Activated CD4-positive, CD25-positive, alpha-beta regulatory T cell (primary cell): ENCODE data around the gene MT1H.
"Not testable (repeated sequence)": the region's sequence is repeated elsewhere in the genome, so short reads cannot be mapped to it uniquely, and the experiment has no call there.

ENCODE experiments used
- DNase-seq, 4 experiments: peaks; one replicate each; lab custom pipeline; 2025; lab: John Stamatoyannopoulos, UW

MT1H gene

DNA sequence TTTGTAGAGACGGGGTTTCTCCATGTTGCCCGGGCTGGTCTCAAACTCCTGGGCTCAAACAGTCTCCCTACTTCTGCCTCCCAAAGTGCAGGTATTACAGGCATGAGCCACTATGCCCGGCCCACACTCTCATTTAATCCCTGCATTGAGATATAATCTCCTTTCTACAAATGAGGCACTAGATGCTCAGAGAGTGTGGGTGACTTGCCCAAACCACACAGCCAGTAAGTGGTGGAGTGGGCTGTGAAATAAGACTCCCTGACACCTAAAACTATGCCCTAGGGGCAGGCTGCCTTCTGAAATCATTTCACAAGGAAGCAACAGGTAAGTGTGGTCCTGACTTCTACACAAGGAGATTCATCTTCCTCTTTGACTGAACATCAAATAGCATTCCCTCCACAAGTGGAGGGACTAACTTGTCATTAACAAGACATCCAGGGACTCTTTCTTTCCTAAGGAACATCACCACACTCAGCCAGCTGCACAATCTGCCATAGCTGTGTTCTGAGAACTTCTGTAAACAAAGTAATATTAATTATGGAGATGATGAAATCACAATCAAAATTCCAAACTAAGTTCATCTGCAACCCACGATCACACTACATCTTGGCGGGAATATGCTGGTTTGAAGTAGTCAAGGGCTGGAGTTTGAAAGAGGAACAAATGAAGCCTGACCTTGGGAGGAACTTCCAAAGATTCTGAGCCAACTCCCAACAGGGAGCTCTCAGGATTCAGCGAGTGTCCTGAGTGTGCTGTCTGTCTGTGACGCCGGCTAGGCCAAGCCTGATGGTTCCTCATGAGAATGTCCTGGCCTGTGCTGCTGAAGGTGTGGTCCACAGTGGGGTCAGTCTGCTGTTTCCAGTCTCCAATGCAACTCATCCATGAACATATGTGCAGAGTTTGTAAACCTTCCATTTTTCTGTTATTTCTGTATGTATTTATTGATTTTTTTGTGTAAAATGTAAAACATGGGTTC lies 4.0 kb upstream of the MT1H start:
- not testable (repeated sequence) for DNase-seq

DNA sequence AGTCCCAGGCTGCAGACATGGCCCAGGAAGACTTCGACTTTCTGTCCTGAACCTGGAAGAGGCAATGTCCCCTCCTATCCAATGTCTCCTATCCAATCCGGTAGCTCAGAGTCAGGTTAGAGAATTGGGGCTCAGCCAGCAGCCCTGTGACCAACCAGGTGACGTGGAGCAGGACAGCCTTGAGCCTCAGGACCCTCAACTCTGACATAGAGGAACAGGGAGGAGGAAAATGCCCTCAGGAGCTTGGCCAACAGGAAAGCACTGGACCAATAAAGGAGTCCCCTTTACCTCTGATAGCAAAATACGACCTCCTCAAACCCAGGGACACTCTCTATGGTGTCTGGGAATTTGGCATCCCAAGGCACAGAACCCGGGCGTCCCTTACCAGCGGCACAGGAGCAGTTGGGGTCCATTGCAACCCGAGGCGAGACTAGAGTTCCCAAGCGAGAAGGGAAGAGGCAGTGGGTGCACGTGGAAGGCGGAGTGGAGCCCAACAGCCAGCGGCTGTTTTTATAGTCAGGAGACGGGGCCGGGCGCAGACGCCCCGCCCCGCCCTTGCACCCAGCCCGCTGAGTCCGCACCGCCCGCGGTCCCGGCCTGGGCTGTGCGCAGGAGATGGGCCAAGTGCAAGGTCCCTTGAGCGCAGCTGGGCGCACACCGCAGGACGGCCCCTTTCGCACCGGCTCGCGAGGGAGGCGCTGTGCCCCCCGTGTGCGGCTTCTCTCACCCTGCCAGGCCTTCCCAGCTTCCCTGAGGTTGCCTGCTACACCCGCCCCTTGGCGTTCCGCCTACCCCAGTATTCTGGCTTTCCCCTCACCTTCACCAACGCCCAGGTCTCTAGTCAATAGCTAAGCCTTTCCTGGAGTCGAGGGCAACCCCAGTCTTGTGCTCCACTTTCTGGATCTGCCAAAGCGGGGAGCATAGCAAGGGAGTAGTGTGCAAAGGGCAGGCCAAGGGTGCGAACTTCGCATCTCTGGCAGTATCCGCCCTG lies 1.7 kb upstream of the MT1H start, which contains the start of gene MT1G:
Gene MT1G, minus strand, starts transcription at position 485 of the 991 bp plus-strand sequence. Its CDS starts 72 bp downstream, at position 413.
- no peak for DNase-seq

DNA sequence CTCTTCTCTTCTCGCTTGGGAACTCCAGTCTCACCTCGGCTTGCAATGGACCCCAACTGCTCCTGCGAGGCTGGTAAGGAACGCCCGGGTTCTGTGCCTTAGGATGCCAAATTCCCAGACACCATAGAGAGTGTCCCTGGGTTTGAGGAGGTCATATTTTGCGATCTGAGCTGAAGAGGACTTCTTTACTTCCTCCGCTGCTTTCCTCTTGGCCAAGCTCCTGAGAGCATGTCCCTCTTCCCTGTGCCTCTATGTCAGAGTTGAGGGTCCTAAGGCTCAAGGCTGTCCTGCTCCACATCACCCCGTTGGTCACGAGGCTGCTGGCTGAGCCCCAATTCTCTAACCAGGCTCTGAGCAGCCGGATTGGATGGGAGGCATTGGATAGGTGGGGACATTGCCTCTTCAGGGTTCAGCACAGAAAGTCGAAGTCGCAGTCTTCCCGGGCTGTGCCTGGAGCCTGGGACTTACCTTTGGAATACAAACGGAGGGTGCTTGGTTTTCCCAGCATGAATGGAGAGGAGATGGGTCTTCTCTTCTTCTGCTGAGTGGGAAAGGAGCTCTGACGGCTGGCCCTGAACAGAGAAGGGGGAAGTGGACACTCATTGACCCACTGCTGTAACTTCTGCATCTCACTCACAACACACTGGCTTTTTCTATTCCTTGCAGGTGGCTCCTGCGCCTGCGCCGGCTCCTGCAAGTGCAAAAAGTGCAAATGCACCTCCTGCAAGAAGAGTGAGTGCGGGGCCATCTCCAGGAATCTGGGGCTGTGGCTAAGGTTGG lies 416 bp downstream of the MT1H start:
- no peak for DNase-seq

DNA sequence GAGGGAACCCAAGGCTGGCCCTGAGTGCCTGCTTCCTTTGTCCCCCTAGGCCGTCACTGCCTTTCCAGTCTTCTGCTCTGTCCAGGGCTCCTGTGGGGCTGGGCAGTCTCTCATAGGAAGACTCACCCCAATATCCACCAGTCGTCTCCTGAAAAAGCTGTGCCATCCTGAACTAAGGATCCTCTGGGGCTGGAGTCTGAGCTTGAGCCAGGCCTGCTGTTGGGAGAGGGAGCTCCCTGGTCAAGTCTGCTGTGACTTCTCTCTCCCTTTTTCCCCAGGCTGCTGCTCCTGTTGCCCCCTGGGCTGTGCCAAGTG lies 963 bp downstream of the MT1H start:
- DNase-seq: no peak

DNA sequence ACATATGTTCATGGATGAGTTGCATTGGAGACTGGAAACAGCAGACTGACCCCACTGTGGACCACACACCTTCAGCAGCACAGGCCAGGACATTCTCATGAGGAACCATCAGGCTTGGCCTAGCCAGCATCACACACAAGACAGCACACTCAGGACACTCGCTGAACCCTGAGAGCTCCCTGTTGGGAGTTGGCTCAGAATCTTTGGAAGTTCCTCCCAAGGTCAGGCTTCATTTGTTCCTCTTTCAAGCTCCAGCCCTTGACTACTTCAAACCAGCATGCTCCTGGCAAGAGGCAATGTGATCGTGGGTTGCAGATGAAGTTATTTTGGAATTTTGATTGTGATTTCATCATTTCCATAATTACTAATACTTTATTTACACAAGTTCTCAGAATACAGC lies 2.1 kb downstream of the MT1H start:
- DNase-seq: not testable (repeated sequence)

DNA sequence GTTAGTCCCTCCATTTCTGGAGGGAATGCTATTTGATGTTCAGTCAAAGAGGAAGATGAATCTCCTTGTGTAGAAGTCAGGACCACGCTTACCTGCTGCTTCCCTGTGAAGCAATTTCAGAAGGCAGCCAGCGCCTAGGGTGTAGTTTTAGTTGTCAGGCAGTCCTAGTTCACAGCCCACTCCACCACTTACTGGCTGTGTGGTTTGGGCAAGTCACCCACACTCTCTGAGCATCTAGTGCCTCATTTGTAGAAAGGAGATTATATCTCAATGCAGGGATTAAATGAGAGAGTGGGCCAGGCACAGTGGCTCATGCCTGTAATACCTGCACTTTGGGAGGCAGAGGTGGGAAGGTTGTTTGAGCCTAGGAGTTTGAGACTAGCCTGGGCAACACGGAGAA lies 2.6 kb downstream of the MT1H start:
- DNase-seq: not testable (repeated sequence)

DNA sequence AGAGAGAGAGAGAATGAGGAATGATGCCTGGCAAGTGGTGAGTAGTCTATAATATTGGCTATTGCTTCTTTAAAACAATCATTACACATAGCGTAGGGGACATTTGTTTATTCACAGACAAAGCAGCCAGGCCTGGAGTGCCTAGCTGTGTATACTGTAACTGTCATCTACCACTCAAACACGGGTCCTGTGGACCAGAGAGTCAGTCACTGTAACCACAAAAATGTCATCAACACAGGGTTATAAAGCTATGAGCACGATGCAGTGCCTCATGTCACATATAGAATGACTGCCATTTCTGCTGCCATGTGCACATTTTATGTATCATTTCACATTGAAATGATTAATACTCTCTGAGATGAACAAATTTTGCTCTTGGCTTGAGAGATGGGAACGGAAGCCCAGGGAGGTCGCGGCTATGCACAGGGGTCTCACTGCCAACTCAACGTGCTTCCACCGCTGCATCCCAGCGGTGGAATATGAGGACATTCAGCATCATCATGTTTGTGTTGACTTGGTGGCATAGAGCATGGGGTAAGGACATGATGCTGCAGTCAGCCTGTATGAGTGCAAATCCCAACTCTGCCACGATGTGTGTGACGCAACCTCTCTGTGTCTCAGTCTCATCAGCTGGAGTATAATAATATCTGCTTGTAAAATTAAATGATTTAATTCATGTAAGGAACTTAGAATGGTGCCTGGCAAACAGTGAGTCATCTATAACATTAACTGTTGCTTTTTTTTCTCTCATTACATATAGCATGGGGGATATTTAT lies 3.3 kb downstream of the MT1H start:
- no peak for DNase-seq

DNA sequence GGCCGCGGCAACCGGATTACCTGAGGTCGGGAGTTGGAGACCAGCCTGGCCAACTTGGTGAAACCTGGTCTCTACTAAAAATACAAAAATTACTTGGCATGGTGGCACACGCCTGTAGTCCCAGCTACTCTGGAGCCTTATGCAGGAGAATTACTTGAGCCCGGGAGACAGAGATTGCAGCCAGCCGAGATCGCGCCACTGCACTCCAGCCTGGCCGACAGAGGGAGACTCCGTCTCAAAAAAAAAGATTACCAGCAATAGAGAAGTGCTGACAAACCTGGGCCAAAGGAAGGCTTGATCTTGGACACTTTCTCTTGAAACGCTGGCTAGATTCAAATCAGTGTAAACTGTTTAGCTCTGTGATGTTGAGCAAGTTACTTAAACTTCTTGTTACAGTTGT lies 4.3 kb downstream of the MT1H start:
- no peak for DNase-seq

DNA sequence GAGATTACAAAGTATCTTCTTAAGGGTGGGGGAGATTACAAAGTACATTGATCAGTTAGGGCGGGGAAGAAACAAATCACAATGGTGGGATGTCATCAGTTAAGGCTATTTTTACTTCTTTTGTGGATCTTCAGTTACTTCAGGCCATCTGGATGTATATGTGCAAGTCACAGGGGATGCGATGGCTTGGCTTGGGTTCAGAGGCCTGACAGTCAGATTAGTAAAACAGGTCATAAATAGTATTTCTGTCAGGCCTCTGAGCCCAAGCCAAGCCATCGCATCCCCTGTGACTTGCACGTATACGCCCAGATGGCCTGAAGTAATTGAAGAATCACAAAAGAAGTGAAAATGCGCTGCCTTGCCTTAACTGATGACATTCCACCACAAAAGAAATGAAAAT lies 5.0 kb downstream of the MT1H start:
- not testable (repeated sequence) for DNase-seq

DNA sequence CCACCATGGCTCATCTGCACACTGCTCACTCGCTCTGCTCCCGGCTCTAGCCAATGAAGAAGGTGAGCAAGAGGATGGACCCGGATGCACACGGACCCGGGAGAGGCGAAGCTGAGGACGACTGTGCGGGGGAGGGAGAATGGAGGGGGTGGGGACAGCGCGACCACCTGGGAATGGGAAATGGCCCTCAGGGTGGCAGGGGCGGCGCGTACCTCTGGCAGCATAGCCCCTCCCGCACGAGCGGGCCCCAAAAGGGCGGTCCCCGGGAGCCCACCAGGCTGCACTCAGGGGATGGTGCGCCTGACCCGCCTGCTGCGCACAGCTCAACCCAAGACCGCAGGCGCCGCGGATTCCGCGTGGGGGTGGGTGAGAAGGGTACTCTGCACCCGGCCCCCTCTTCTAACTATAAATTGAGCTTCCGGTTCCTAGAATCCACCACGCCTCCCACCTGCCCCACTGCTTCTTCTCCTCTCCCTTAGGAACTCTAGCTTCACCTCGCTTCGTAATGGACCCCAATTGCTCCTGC lies 6.1 kb downstream of the MT1H start:
- peak in 2 of 4 experiments; percentile 16 to 22 for DNase-seq

DNA sequence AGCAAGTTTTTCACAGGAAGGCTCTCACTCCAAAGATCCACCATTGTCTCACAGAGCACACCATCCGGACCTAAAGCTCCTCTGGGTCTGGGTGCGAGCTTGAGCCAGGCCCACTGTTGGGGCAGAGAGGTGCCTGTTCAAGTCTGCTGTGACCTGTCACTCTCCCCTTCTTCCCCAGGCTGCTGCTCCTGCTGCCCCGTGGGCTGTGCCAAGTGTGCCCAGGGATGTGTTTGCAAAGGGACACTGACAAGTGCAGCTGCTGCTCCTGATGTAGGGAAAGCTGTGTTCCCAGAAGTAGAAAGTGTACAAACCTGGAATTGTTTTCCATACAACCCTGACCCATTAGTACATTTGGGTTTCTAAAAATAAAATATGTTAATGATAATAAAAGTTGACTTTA lies 7.9 kb downstream of the MT1H start:
- DNase-seq: no peak

DNA sequence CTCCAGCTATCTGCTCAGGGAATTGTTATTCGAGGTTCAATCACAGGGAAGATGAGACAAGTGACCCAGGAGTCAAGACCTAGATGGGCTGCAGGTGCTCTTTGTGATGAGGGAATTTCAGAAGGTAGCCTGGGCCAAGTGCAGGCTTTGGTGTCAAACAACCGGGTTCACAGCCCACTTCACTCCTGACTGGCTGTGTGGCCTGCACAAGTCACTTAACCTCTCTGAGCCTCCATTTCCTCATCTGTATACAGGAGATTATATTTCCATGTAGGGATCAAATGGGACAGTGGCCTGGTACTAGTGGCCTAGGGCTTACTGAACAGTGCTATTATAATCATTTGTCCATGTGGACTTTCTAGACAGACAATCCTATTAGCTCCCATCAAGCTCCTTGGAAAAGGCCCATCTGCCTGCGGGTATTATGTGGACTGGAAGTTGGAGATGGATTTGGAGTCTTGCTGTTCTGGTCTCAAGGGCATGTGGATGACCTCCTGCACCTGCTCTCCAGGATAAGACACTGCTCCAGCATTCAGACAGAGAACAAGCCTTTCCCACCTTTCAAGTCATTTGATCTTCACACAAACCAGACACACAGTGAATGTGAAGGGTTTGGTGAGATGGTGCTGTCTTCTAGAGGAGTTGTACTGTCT lies 9.6 kb downstream of the MT1H start:
- no peak for DNase-seq

DNA sequence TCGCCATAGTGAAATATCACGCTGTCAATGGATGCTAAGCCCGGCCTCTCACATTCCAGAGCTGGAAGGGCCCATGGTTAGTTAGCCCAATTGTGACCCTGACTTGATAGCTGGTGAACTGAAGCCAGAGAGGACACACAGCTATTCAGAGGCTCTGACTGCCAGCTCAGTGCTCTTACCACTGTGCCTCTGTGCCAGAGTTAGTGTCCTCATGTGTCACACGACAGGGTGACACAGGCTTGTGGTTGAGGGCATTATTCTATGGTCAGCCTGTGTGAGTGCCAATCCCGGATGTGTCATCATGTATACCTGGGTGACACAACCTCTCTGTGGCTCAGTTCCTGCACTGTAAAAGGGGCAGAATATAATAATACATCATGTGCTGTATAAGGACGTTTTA lies 10.2 kb downstream of the MT1H start:
- DNase-seq: no peak

DNA sequence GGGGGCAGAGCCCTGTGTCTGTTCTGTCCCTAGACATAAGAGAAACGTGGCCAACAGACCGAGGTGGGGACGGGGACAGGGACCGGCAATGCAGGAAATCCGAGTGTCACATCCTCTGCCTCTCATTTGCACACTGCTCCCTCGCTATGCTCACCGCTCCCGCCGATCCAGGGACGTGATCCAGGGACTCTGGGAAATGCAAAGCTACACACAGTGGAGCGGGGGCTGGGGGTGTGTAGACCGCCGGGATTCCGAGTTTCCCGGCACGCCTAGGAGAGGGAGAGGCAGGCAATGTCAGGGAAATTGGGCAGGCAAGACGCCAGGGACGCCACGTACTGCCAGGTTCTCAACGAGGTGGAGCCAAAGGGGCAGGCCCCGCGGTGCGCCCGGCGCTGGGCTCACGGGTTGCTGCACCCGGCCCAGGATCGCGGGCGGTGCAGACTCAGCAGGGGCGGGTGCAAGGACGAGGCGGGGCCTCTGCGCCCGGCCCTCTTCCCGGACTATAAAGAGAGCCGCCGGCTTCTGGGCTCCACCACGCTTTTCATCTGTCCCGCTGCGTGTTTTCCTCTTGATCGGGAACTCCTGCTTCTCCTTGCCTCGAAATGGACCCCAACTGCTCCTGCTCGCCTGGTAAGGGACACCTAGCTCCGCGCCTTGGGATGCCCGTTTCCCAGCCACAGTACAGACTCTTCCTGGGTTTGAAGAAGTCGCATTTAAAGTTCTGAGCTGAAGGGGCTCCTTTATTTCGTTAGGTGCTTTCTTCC lies 12.5 kb downstream of the MT1H start, which contains the start of gene MT1X:
Gene MT1X, plus strand, starts transcription at position 532 of the 764 bp plus-strand sequence. Its CDS starts 71 bp downstream, at position 603.
- DNase-seq: peak; percentile 78 to 84 (median 80)

DNA sequence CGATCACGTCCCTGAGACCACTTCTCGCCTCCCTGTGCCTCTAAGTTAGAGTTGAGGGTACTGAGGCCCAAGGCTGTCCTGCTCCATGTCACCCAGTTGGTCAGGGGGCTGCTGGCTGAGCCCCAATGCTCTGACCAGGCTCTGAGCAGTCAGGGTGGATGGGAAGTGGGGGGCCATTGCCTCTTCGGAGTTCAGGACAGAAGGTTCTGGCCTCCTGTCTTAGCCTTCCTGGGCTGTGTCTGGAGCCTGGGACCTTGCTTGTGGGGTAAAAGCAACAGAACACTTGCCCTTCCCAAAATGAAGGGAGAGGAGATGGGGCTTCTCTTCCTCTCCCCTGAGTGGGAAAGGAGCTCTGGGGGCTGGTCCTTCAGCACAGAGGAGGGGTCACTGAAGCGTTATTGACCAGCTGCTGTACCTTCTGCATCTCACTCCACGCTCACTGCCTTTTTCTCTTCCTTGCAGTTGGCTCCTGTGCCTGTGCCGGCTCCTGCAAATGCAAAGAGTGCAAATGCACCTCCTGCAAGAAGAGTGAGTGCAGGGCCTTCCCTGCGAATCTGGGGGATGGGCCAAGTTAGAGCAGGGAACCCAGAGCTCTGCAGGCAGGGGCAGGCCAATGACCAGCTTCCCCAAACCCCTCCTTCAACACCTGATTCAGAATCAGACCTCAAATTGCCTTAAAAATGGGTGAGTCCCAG lies 13.2 kb downstream of the MT1H start:
- DNase-seq: no peak

DNA sequence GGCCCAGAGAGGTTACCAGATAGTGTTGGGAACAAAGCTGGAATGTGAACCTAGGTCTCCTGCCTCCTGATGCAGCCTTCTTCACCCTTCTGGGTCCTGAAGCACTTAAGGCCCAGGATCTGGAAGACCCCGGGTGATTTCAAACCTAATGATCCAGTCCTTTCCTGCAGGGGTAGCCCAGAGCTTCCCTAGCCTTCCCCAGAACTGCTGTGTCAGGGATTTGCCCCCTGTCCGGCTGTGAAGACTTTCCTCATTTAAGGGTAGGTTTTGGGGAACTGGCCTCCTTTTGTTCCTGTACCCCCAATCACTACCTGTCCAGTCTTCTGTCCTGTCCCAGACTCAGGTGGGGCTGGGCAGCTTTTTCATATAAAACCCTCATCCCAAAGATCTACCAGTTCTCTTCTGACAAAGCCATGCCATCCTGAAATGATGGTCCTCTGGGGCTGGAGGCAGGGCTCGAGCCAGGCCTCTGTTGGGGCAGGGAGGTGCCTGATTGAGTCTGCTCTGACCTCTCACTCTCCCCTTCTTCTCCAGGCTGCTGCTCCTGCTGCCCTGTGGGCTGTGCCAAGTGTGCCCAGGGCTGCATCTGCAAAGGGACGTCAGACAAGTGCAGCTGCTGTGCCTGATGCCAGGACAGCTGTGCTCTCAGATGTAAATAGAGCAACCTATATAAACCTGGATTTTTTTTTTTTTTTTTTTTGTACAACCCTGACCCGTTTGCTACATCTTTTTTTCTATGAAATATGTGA lies 14.0 kb downstream of the MT1H start:
- no peak for DNase-seq

DNA sequence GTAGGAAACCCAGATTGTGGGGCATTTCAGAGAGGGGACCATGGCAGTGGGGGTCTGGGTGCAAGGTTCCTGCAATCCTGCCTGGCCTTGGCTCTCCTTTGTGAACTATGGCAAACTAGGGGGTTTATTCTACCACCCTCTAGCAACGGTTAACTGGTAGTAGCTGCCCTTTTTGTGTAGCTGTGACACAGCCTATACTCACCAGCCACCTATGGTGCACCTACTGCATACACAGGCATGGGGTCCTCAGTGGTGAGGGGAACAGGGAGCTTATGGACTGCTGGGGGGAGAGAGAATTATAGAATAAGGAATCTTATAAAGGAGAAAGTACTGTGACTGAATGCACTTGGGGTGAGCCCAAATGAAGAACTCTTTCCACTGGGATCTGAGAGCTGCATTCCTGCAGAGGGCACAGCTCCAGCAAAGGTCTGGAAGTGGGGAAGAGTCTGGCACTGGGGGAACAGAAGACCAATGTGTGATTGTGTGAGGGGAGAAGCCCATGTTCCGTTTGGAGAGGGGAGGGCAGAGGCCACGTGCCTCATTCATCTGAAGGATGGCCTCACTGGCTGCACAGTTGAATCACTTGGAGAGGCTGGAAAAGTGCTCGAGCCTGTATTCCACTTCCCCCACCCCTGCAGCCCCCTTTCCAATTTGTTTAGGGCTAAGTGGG lies 14.8 kb downstream of the MT1H start:
- DNase-seq: no peak
